A549 (cell line): ENCODE measurements around the gene MACC1.

Source experiments
- CHD2 ChIP-seq: fragments of 150-350 bp; IDR thresholded peaks from 2 replicates; pipeline ENCODE4 v1.6.1; 2014; ENCODE audit warnings: low read length; ENCODE audit not compliant: partially characterized antibody
- HDAC2 ChIP-seq: fragments of 200-600 bp; sonication (generic); IDR thresholded peaks from 2 replicates; pipeline ENCODE4 v1.6.1; 2016
- HOXA7 ChIP-seq: fragments of 250-450 bp; sonication (Bioruptor Pico); IDR thresholded peaks from 2 replicates; pipeline ENCODE4 v1.5.0; 2020; ENCODE audit warnings: mild to moderate bottlenecking, moderate library complexity
- JUNB ChIP-seq: fragments of >200 bp; sonication (Bioruptor Twin); formaldehyde crosslinking; IDR thresholded peaks from 2 replicates; pipeline ENCODE4 v1.6.1; 2016
- TF ChIP-seq, protein P1 (sequence below): fragments of >200 bp; sonication (Bioruptor Twin); formaldehyde crosslinking; IDR thresholded peaks from 3 replicates; pipeline ENCODE4 v1.5.1; 2016
- TF ChIP-seq, protein P2 (sequence below): fragments of 200-600 bp; sonication (generic); IDR thresholded peaks from 2 replicates; pipeline ENCODE4 v1.6.1; 2016; ENCODE audit warnings: antibody characterized with exemption, mild to moderate bottlenecking, moderate library complexity

DNA sequence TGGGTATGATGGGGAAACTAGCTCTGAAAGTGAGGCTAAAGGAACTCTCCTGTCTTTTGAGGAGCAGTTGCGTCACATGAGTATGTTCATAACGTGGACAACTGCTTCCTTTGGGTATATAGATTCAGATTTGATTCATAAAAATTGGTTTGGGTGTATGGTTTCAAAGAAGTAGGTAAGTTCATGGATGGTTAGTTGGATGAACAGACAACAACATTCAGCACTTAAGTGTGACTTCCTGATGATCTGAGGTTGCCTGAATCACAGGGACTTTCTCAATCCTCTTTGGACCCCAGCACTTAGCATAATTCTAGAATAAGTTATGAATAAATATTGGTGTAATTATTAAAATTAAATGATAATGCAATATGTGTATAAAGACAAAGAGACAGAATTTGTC lies 43.4 kb downstream of the MACC1 start:
- TF ChIP-seq JUNB = no peak
- no peak for TF ChIP-seq CHD2
- TF ChIP-seq, protein P1, sequence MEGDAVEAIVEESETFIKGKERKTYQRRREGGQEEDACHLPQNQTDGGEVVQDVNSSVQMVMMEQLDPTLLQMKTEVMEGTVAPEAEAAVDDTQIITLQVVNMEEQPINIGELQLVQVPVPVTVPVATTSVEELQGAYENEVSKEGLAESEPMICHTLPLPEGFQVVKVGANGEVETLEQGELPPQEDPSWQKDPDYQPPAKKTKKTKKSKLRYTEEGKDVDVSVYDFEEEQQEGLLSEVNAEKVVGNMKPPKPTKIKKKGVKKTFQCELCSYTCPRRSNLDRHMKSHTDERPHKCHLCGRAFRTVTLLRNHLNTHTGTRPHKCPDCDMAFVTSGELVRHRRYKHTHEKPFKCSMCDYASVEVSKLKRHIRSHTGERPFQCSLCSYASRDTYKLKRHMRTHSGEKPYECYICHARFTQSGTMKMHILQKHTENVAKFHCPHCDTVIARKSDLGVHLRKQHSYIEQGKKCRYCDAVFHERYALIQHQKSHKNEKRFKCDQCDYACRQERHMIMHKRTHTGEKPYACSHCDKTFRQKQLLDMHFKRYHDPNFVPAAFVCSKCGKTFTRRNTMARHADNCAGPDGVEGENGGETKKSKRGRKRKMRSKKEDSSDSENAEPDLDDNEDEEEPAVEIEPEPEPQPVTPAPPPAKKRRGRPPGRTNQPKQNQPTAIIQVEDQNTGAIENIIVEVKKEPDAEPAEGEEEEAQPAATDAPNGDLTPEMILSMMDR = no peak
- TF ChIP-seq, protein P2, sequence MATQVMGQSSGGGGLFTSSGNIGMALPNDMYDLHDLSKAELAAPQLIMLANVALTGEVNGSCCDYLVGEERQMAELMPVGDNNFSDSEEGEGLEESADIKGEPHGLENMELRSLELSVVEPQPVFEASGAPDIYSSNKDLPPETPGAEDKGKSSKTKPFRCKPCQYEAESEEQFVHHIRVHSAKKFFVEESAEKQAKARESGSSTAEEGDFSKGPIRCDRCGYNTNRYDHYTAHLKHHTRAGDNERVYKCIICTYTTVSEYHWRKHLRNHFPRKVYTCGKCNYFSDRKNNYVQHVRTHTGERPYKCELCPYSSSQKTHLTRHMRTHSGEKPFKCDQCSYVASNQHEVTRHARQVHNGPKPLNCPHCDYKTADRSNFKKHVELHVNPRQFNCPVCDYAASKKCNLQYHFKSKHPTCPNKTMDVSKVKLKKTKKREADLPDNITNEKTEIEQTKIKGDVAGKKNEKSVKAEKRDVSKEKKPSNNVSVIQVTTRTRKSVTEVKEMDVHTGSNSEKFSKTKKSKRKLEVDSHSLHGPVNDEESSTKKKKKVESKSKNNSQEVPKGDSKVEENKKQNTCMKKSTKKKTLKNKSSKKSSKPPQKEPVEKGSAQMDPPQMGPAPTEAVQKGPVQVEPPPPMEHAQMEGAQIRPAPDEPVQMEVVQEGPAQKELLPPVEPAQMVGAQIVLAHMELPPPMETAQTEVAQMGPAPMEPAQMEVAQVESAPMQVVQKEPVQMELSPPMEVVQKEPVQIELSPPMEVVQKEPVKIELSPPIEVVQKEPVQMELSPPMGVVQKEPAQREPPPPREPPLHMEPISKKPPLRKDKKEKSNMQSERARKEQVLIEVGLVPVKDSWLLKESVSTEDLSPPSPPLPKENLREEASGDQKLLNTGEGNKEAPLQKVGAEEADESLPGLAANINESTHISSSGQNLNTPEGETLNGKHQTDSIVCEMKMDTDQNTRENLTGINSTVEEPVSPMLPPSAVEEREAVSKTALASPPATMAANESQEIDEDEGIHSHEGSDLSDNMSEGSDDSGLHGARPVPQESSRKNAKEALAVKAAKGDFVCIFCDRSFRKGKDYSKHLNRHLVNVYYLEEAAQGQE = no peak
- TF ChIP-seq HOXA7 (CRISPR knock-in tag) = no peak
- TF ChIP-seq HDAC2 = no peak
